Measurements from ENCODE around the gene GRIA1.

Gene GRIA1

GRCh38 chr5:153618307-153618706, 127.8 kb downstream of the GRIA1 start:
- no peaks in the 10 kb centered on the region for H3K27me3 ChIP-seq (ENCODE audit: control insufficient read depth in 1 of 2, insufficient read depth in 2 of 2, low read length in 2 of 2)
- no peaks in the 10 kb centered on the region for H3K9me3 ChIP-seq (ENCODE audit: low read length)
- no peaks in the 10 kb centered on the region for H3K36me3 ChIP-seq (ENCODE audit: insufficient read depth, low read length)
- no peak overlapping the region for H3K27ac ChIP-seq (ENCODE audit: low read depth, low read length)
- H3K4me3 ChIP-seq (ENCODE audit: low read depth in 1 of 2, low read length in 2 of 2) = no peak overlapping the region
- no peaks in the 10 kb centered on the region for H3K4me1 ChIP-seq (ENCODE audit: insufficient read depth, low read length)
- no peak overlapping the region for H3K9ac ChIP-seq (ENCODE audit: low read length)

GRCh38 chr5:153618867-153619266, 128.4 kb downstream of the GRIA1 start:
- no peak overlapping the region for H3K27ac ChIP-seq (ENCODE audit: low read depth, low read length)
- no peaks in the 10 kb centered on the region for H3K36me3 ChIP-seq (ENCODE audit: insufficient read depth, low read length)
- H3K9ac ChIP-seq (ENCODE audit: low read length) = no peak overlapping the region
- H3K9me3 ChIP-seq (ENCODE audit: low read length) = no peaks in the 10 kb centered on the region
- H3K4me1 ChIP-seq (ENCODE audit: insufficient read depth, low read length) = no peaks in the 10 kb centered on the region
- no peak overlapping the region for H3K4me3 ChIP-seq (ENCODE audit: low read depth in 1 of 2, low read length in 2 of 2)
- no peaks in the 10 kb centered on the region for H3K27me3 ChIP-seq (ENCODE audit: control insufficient read depth in 1 of 2, insufficient read depth in 2 of 2, low read length in 2 of 2)

- no peaks in the 10 kb centered on the region for H3K36me3 ChIP-seq (ENCODE audit: insufficient read depth, low read length)
- H3K9me3 ChIP-seq (ENCODE audit: low read length) = no peaks in the 10 kb centered on the region
- no peak overlapping the region for H3K9ac ChIP-seq (ENCODE audit: low read length)
- no peak overlapping the region for H3K27ac ChIP-seq (ENCODE audit: low read depth, low read length)
- H3K4me1 ChIP-seq (ENCODE audit: insufficient read depth, low read length) = no peaks in the 10 kb centered on the region
- H3K4me3 ChIP-seq (ENCODE audit: low read depth in 1 of 2, low read length in 2 of 2) = no peak overlapping the region
- no peaks in the 10 kb centered on the region for H3K27me3 ChIP-seq (ENCODE audit: control insufficient read depth in 1 of 2, insufficient read depth in 2 of 2, low read length in 2 of 2)
Measured at GRCh38 chr5:153619771-153620170, 129.3 kb downstream of the GRIA1 start.

- Histone ChIP-seq H3K36me3 (ENCODE audit: insufficient read depth, low read length) (no peaks in the 10 kb centered on the region), H3K27ac (ENCODE audit: low read depth, low read length) (no peak overlapping the region)
Measured at GRCh38 chr5:153623124-153623523, 132.7 kb downstream of the GRIA1 start.

GRCh38 chr5:153623751-153624450, 133.4 kb downstream of the GRIA1 start:
- Histone ChIP-seq H3K4me1 (ENCODE audit: insufficient read depth, low read length) (no peaks in the 10 kb centered on the region), H3K27ac (ENCODE audit: low read depth, low read length) (no peak overlapping the region), H3K27me3 (ENCODE audit: control insufficient read depth in 1 of 2, insufficient read depth in 2 of 2, low read length in 2 of 2) (no peaks in the 10 kb centered on the region), H3K4me3 (ENCODE audit: low read depth in 1 of 2, low read length in 2 of 2) (no peak overlapping the region), H3K9me3 (ENCODE audit: low read length) (no peaks in the 10 kb centered on the region), H3K9ac (ENCODE audit: low read length) (no peak overlapping the region), H3K36me3 (ENCODE audit: insufficient read depth, low read length) (no peaks in the 10 kb centered on the region)

More at GRCh38 chr5:153623124-153623523, 132.7 kb downstream of the GRIA1 start:
- H3K4me3 ChIP-seq (ENCODE audit: low read depth in 1 of 2, low read length in 2 of 2) = no peak overlapping the region
- H3K4me1 ChIP-seq (ENCODE audit: insufficient read depth, low read length) = no peaks in the 10 kb centered on the region
- no peaks in the 10 kb centered on the region for H3K9me3 ChIP-seq (ENCODE audit: low read length)
- H3K9ac ChIP-seq (ENCODE audit: low read length) = no peak overlapping the region
- H3K27me3 ChIP-seq (ENCODE audit: control insufficient read depth in 1 of 2, insufficient read depth in 2 of 2, low read length in 2 of 2) = no peaks in the 10 kb centered on the region

GRCh38 chr5:153624451-153624765, 133.9 kb downstream of the GRIA1 start:
- Histone ChIP-seq H3K9me3 (ENCODE audit: low read length) (no peaks in the 10 kb centered on the region), H3K4me1 (ENCODE audit: insufficient read depth, low read length) (no peaks in the 10 kb centered on the region), H3K27me3 (ENCODE audit: control insufficient read depth in 1 of 2, insufficient read depth in 2 of 2, low read length in 2 of 2) (no peaks in the 10 kb centered on the region), H3K9ac (ENCODE audit: low read length) (no peak overlapping the region), H3K36me3 (ENCODE audit: insufficient read depth, low read length) (no peaks in the 10 kb centered on the region), H3K4me3 (ENCODE audit: low read depth in 1 of 2, low read length in 2 of 2) (no peak overlapping the region), H3K27ac (ENCODE audit: low read depth, low read length) (no peak overlapping the region)

- Histone ChIP-seq H3K9me3 (ENCODE audit: low read length) (no peaks in the 10 kb centered on the region), H3K4me3 (ENCODE audit: low read depth in 1 of 2, low read length in 2 of 2) (no peak overlapping the region), H3K9ac (ENCODE audit: low read length) (no peak overlapping the region), H3K36me3 (ENCODE audit: insufficient read depth, low read length) (no peaks in the 10 kb centered on the region), H3K27me3 (ENCODE audit: control insufficient read depth in 1 of 2, insufficient read depth in 2 of 2, low read length in 2 of 2) (no peaks in the 10 kb centered on the region), H3K4me1 (ENCODE audit: insufficient read depth, low read length) (no peaks in the 10 kb centered on the region), H3K27ac (ENCODE audit: low read depth, low read length) (no peak overlapping the region)
Measured at GRCh38 chr5:153625826-153626354, 135.4 kb downstream of the GRIA1 start.

- H3K4me1 ChIP-seq (ENCODE audit: insufficient read depth, low read length) = no peaks in the 10 kb centered on the region
- H3K27me3 ChIP-seq (ENCODE audit: control insufficient read depth in 1 of 2, insufficient read depth in 2 of 2, low read length in 2 of 2) = no peaks in the 10 kb centered on the region
- no peaks in the 10 kb centered on the region for H3K9me3 ChIP-seq (ENCODE audit: low read length)
- no peak overlapping the region for H3K27ac ChIP-seq (ENCODE audit: low read depth, low read length)
- H3K4me3 ChIP-seq (ENCODE audit: low read depth in 1 of 2, low read length in 2 of 2) = no peak overlapping the region
- H3K9ac ChIP-seq (ENCODE audit: low read length) = no peak overlapping the region
- H3K36me3 ChIP-seq (ENCODE audit: insufficient read depth, low read length) = no peaks in the 10 kb centered on the region
Measured at GRCh38 chr5:153626836-153627235, 136.4 kb downstream of the GRIA1 start.

GRCh38 chr5:153629027-153629895, 138.8 kb downstream of the GRIA1 start:
- H3K36me3 ChIP-seq (ENCODE audit: insufficient read depth, low read length) = no peaks in the 10 kb centered on the region
- H3K9ac ChIP-seq (ENCODE audit: low read length) = no peak overlapping the region
- H3K9me3 ChIP-seq (ENCODE audit: low read length) = no peaks in the 10 kb centered on the region
- H3K4me3 ChIP-seq (ENCODE audit: low read depth in 1 of 2, low read length in 2 of 2) = no peak overlapping the region
- no peaks in the 10 kb centered on the region for H3K27me3 ChIP-seq (ENCODE audit: control insufficient read depth in 1 of 2, insufficient read depth in 2 of 2, low read length in 2 of 2)
- no peaks in the 10 kb centered on the region for H3K4me1 ChIP-seq (ENCODE audit: insufficient read depth, low read length)
- no peak overlapping the region for H3K27ac ChIP-seq (ENCODE audit: low read depth, low read length)

GRCh38 chr5:153630546-153630945, 140.1 kb downstream of the GRIA1 start:
- Histone ChIP-seq H3K9ac (ENCODE audit: low read length) (no peak overlapping the region), H3K4me3 (ENCODE audit: low read depth in 1 of 2, low read length in 2 of 2) (no peak overlapping the region), H3K4me1 (ENCODE audit: insufficient read depth, low read length) (no peaks in the 10 kb centered on the region), H3K27me3 (ENCODE audit: control insufficient read depth in 1 of 2, insufficient read depth in 2 of 2, low read length in 2 of 2) (no peaks in the 10 kb centered on the region), H3K9me3 (ENCODE audit: low read length) (no peaks in the 10 kb centered on the region), H3K27ac (ENCODE audit: low read depth, low read length) (no peak overlapping the region), H3K36me3 (ENCODE audit: insufficient read depth, low read length) (no peaks in the 10 kb centered on the region)

GRCh38 chr5:153632748-153633290, 142.3 kb downstream of the GRIA1 start:
- Histone ChIP-seq H3K9me3 (ENCODE audit: low read length) (no peaks in the 10 kb centered on the region), H3K27ac (ENCODE audit: low read depth, low read length) (no peak overlapping the region), H3K4me3 (ENCODE audit: low read depth in 1 of 2, low read length in 2 of 2) (no peak overlapping the region), H3K27me3 (ENCODE audit: control insufficient read depth in 1 of 2, insufficient read depth in 2 of 2, low read length in 2 of 2) (no peaks in the 10 kb centered on the region), H3K9ac (ENCODE audit: low read length) (no peak overlapping the region), H3K4me1 (ENCODE audit: insufficient read depth, low read length) (no peaks in the 10 kb centered on the region), H3K36me3 (ENCODE audit: insufficient read depth, low read length) (no peaks in the 10 kb centered on the region)
